ENCODE measurements around the gene TEDC1. TPM values are rescaled to one million over a fixed set of nuclear protein-coding genes. Genes with fewer than 3 reads are reported as not detected.

The TEDC1 gene
- total RNA-seq, 1 experiment from 2014 or later = 30.3 TPM

- ChIA-PET CTCF (interaction anchor here (0.6 to 1.0 kb wide), 4 partner anchors 16 to 372 kb away, joined by 3 to 6 read pairs (median 3); no protein-coding TSS in a partner anchor), POLR2A (interaction anchor here (0.6 kb wide), 1 partner anchor 17 kb away, joined by 4 read pairs; no protein-coding TSS in a partner anchor)
- H3K27me3 Mint-ChIP-seq (ENCODE audit: insufficient read depth, unreplicated experiment) = peaks cover 3% of the 10 kb centered on the region
- peak; percentile 91 to 93 for DNase-seq
- Histone ChIP-seq H3K9me3 (no peaks in the 10 kb centered on the region), H3K4me3 (ENCODE audit: low read depth, low read length) (peak overlapping the region; percentile 56), H3K27me3 (replicated peaks; ENCODE audit: control insufficient read depth, insufficient read depth, low read length) (no peaks in the 10 kb centered on the region), H3K4me1 (peaks cover 18% of the 10 kb centered on the region), H3K36me3 (ENCODE audit: control insufficient read depth, insufficient read depth, low read length) (no peaks in the 10 kb centered on the region)
- no peaks in the 10 kb centered on the region for H3K4me1 Mint-ChIP-seq (ENCODE audit: low read depth, unreplicated experiment)
- intact Hi-C loops (cut with micrococcal nuclease; ENCODE audit: unreplicated experiment) = no loop called here
- peaks cover 9% of the 10 kb centered on the region for H3K36me3 Mint-ChIP-seq (ENCODE audit: insufficient read depth, unreplicated experiment)
- no peaks in the 10 kb centered on the region for H3K9me3 Mint-ChIP-seq (ENCODE audit: unreplicated experiment)
- H3K4me3 Mint-ChIP-seq (ENCODE audit: unreplicated experiment) = peak overlapping the region; percentile 74
- no TSS peak for BruUV-seq (replicated peaks)
- H3K27ac Mint-ChIP-seq (ENCODE audit: unreplicated experiment) = no peak overlapping the region
- no peak for TF ChIP-seq CTCF (IDR thresholded peaks at IDR 0.05; ENCODE audit: insufficient read depth in 1 of 2, low read depth in 1 of 2, low read length in 1 of 2, severe bottlenecking in 1 of 2, unreplicated experiment in 1 of 2)
These were observed 17.2 kb upstream of the TEDC1 start for GRCh38 chr14:105473677-105474482.

GRCh38 chr14:105474483-105475268, 16.4 kb upstream of the TEDC1 start, which contains the start of gene CRIP2:
CRIP2 (plus strand) TSS chr14:105474821; CDS start chr14:105474863, 42 bp downstream.
- CTCF ChIA-PET = interaction anchor here (1.0 kb wide), 1 partner anchor 26 kb away, joined by 3 read pairs; no protein-coding TSS in a partner anchor
- peaks cover 4% of the 10 kb centered on the region for H3K27me3 Mint-ChIP-seq (ENCODE audit: insufficient read depth, unreplicated experiment)
- POLR2A ChIA-PET = no interaction called here
- no peak within 1 kb of the TSS for H3K27ac Mint-ChIP-seq (ENCODE audit: unreplicated experiment)
- H3K9me3 ChIP-seq = no peaks in the 10 kb centered on the region
- peak in 1 of 2 experiments; percentile 76 for DNase-seq
- H3K4me3 Mint-ChIP-seq (ENCODE audit: unreplicated experiment) = peak within 1 kb of the TSS; percentile 74
- H3K9me3 Mint-ChIP-seq (ENCODE audit: unreplicated experiment) = no peaks in the 10 kb centered on the region
- no peaks in the 10 kb centered on the region; the same call in 1 of the 2 replicates for H3K27me3 ChIP-seq (replicated peaks; ENCODE audit: control insufficient read depth, insufficient read depth, low read length)
- no peaks in the 10 kb centered on the region for H3K36me3 ChIP-seq (ENCODE audit: control insufficient read depth, insufficient read depth, low read length)
- peaks cover 18% of the 10 kb centered on the region for H3K4me1 ChIP-seq
- peaks cover 9% of the 10 kb centered on the region for H3K36me3 Mint-ChIP-seq (ENCODE audit: insufficient read depth, unreplicated experiment)
- no peak for TF ChIP-seq CTCF (IDR thresholded peaks at IDR 0.05; ENCODE audit: insufficient read depth in 1 of 2, low read depth in 1 of 2, low read length in 1 of 2, severe bottlenecking in 1 of 2, unreplicated experiment in 1 of 2)
- peak within 1 kb of the TSS; percentile 56 for H3K4me3 ChIP-seq (ENCODE audit: low read depth, low read length)
- intact Hi-C loops (cut with micrococcal nuclease; ENCODE audit: unreplicated experiment) = no loop called here
- BruUV-seq (replicated peaks) = no TSS peak
- H3K4me1 Mint-ChIP-seq (ENCODE audit: low read depth, unreplicated experiment) = peaks cover 1% of the 10 kb centered on the region

Data from Caco-2 (cell line).